ENCODE results near the gene RLF. TPM values are rescaled to one million over a fixed set of nuclear protein-coding genes. Genes with fewer than 3 reads are reported as not detected.
"Not testable (repeated sequence)": the region's sequence is repeated elsewhere in the genome, so short reads cannot be mapped to it uniquely, and the experiment has no call there.

The RLF gene
- total RNA-seq, 4 donors from 2014 or later: 7.9 to 21.0 (median 12.4) TPM

GRCh38 chr1:40162753-40163441 lies 1.7 kb downstream of the RLF start:
- DNase-seq: no peak
- Histone ChIP-seq H3K36me3 (no peaks in the 10 kb centered on the region), H3K27me3 (no peaks in the 10 kb centered on the region), H3K27ac (peak overlapping the region in 1 of 4 donors; percentile 97), H3K9me3 (no peaks in the 10 kb centered on the region), H3K4me1 (peaks cover 15 to 56% (median 21%) of the 10 kb centered on the region in 3 donors), H3K4me3 (peak overlapping the region; percentile 82 to 93 (median 86))
- TF ChIP-seq POLR2A (IDR thresholded peaks at IDR 0.05) (no peak), CTCF (IDR thresholded peaks at IDR 0.05) (no peak)
- intact Hi-C loops (cut with DNase I): no loop called here
- WGBS, 2 donors: 4 to 11% methylated on average over 4 of the region's 4 CpGs

GRCh38 chr1:40167317-40167716 lies 6.1 kb downstream of the RLF start:
- no peak for DNase-seq
- Histone ChIP-seq H3K4me1 (peaks cover 12 to 79% (median 21%) of the 10 kb centered on the region in 3 donors), H3K9me3 (no peaks in the 10 kb centered on the region), H3K27ac (no peak overlapping the region), H3K36me3 (no peaks in the 10 kb centered on the region), H3K4me3 (no peak overlapping the region), H3K27me3 (no peaks in the 10 kb centered on the region)
- TF ChIP-seq POLR2A (IDR thresholded peaks at IDR 0.05) (no peak), CTCF (IDR thresholded peaks at IDR 0.05) (no peak)
- 74 to 75% methylated on average over 4 of the region's 4 CpGs for WGBS, 2 donors
- intact Hi-C loops (cut with DNase I): no loop called here

GRCh38 chr1:40171036-40171435 lies 9.8 kb downstream of the RLF start:
- WGBS, 2 donors: 77 to 90% methylated on average over 3 of the region's 3 CpGs
- H3K4me1 ChIP-seq: peaks cover 0 to 76% (median 7%) of the 10 kb centered on the region in 3 donors
- intact Hi-C loops (cut with DNase I): no loop called here

GRCh38 chr1:40174788-40175187 lies 13.6 kb downstream of the RLF start:
- WGBS, 2 donors: 88 to 92% methylated on average over 3 of the region's 3 CpGs
- intact Hi-C loops (cut with DNase I): no loop called here
- no peaks in the 10 kb centered on the region for H3K9me3 ChIP-seq
- peaks cover 0 to 63% (median 7%) of the 10 kb centered on the region in 3 donors for H3K4me1 ChIP-seq
- no peak overlapping the region for H3K27ac ChIP-seq
- H3K27me3 ChIP-seq: no peaks in the 10 kb centered on the region
- no peak for DNase-seq
- no peak for TF ChIP-seq CTCF (IDR thresholded peaks at IDR 0.05)
- no peak for TF ChIP-seq POLR2A (IDR thresholded peaks at IDR 0.05)
- no peak overlapping the region for H3K4me3 ChIP-seq
- no peaks in the 10 kb centered on the region for H3K36me3 ChIP-seq

More at GRCh38 chr1:40171036-40171435, 9.8 kb downstream of the RLF start:
- DNase-seq: no peak
- no peaks in the 10 kb centered on the region for H3K27me3 ChIP-seq
- H3K9me3 ChIP-seq: no peaks in the 10 kb centered on the region
- H3K27ac ChIP-seq: no peak overlapping the region
- TF ChIP-seq POLR2A (IDR thresholded peaks at IDR 0.05) (no peak), CTCF (IDR thresholded peaks at IDR 0.05) (no peak)
- no peaks in the 10 kb centered on the region for H3K36me3 ChIP-seq
- H3K4me3 ChIP-seq: no peak overlapping the region

- DNase-seq; H3K36me3 ChIP-seq; H3K27me3 ChIP-seq; intact Hi-C loops (cut with DNase I); H3K4me3 ChIP-seq; H3K9me3 ChIP-seq; H3K27ac ChIP-seq: not testable (repeated sequence)
- WGBS, 2 donors: 96% methylated on average over 14 to 15 of the region's 15 CpGs
- peaks cover 0 to 49% (median 7%) of the 10 kb centered on the region in 3 donors for H3K4me1 ChIP-seq
These were observed 15.8 kb downstream of the RLF start for GRCh38 chr1:40176989-40177388.

Data from esophagus squamous epithelium (tissue), 5 donors.